Bone marrow (tissue), 2 donors: ENCODE data around the gene ROPN1L.
"Not testable (repeated sequence)": the region's sequence is repeated elsewhere in the genome, so short reads cannot be mapped to it uniquely, and the experiment has no call there.

Experiments
- DNase-seq, 2 donors: peaks; one replicate each; lab custom pipeline; 2025; lab: John Stamatoyannopoulos, UW

The ROPN1L gene

GRCh38 chr5:10441083-10441991, at the start of gene ROPN1L:
TSS of gene ROPN1L (plus strand) at chr5:10441879. CDS start at chr5:10442168, 289 bp downstream.
- peak; percentile 60 to 73 for DNase-seq

- DNase-seq = not testable (repeated sequence)
Observed at GRCh38 chr5:10392567-10393328, 48.9 kb upstream of the ROPN1L start.

DNA sequence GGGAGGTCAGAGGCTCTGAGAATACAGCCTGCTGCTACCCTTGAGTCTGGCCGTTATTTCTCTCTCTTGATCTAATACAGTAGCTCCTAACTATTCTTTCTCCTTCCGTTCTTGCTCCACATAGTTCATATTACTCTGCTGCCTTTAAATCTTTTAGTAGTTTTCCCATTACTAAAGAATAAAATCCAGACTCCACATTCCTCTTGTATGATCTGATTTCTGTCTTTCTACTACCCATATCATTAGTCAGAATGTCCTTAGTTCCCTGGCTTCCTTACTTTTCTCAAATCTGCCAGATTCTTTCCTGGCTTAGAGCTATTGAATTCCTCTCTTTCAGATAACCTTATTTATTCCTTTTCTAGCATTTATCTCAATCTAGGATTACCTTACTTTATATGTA, 48.2 kb upstream of the ROPN1L start:
- no peak for DNase-seq

DNA sequence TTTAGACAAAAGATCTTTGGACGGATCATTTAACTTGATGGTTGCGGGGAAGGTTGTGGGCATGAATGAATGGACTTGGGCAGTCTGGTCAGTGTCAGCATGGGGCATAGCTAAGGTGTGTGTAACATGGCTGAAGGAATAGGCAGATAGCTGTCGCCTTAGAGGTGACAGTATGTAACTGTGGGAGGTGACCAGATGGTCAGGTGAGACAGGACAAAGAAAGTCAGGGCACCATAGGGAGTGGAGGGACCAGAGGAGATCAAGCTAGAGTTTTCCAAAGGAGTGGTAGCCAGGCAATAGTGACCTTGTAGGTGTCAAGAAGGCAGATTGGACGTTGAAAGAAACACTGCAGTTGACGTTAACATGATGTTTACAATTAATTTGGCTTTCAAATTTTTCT, 45.1 kb upstream of the ROPN1L start:
- no peak for DNase-seq

DNA sequence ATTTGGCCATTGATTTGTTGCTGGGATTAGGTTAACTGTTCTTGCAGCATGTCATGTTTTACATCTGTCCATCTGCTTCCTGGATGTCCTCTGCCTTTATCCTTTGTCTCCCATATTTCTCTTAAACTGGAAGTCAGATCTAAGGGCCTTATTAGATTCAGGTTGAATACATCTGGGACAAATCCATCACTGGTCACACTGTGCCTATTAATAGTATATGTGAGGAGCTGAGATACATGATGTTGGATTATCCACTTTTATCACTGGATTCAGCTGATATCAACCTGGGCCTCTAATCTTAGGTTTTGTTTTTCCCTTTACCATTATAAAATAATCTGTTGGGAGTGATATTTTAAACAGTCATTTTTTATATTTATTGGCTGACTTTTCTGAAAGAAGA, 41.8 kb upstream of the ROPN1L start:
- no peak for DNase-seq

- DNase-seq = no peak
Observed at GRCh38 chr5:10400411-10400810, 41.3 kb upstream of the ROPN1L start.

- no peak for DNase-seq
Observed at GRCh38 chr5:10400831-10401230, 40.8 kb upstream of the ROPN1L start.

DNA sequence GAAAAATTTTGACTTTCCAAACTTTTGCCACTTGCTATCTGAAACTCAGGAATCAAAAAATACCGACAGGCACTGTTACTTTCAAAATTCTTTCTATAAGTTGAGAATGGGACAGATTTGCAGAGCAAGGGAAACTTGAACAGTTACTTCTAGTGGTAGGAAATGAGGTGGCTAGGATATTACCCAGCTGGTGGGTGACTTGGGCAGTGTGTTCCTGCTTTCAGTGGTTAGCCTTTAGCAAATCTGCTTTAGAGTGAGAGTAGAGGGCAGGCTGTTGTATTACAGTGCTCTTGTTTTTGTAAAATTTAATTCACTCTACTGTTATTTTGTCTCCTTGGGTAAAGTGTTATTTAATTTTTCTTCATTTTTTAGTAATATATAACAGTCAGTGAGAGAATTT, 40.2 kb upstream of the ROPN1L start:
- no peak for DNase-seq

DNA sequence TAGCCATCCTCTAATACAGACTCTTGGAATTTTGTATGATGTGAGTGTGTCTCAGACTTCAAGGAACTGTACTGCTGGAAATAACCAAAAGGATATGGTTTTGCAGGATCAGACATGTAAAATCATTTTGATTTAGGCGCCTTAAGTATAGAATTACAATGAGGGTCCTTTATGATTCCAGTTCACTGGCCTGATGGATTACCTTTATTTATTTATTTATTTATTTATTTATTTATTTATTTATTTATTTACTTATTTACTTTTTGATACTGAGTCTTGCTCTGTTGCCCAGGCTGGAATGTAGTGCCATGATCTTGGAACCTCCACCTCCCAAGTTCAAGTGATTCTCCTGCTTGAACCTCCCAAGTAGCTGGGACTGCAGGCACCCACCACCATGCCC, 37.9 kb upstream of the ROPN1L start:
- no peak for DNase-seq

- DNase-seq = no peak
Observed at GRCh38 chr5:10406651-10407050, 35.0 kb upstream of the ROPN1L start.

- no peak for DNase-seq
Observed at GRCh38 chr5:10409504-10409903, 32.2 kb upstream of the ROPN1L start.

DNA sequence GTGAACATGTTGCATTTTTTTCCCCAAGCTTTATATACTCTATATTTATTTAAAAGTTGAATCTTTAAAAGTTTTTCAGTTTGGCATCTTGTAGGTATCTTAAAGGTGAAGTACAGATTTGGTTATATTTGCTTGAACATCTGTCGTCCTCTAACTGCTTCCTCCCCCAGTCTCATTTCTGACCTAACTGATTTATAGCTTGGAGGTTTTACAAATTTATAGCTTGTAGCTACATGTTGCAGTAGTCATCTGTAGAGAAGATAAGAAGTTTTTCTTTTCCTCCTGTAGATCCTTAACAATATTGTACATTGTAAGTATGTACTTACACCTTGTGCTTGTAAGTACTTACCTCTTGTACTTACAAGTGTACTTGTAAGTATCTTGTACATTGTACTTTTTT, 31.0 kb upstream of the ROPN1L start:
- DNase-seq = no peak

- no peak for DNase-seq
Observed at GRCh38 chr5:10411336-10411735, 30.3 kb upstream of the ROPN1L start.

DNA sequence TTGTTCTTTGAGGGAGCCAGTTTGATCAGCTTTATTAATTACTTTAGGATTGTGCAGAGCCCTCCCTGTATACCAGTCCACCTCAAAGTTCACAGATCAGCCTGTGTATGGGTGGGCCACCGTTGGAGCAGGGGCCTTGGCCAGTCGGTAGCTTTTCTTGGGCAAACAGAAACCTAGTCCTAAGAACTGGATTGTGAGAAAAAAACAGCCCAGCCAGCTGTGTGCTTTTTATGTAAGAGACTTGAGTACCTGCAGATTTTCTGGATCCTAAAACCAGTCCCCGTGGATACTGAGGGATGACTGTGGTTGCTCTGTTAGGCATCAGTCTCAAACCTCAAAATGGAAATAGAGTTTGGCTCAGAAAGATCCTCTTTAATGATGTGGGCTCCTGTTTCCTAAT, 24.8 kb upstream of the ROPN1L start:
- DNase-seq = no peak

- DNase-seq = no peak
Observed at GRCh38 chr5:10418654-10419345, 22.9 kb upstream of the ROPN1L start.

GRCh38 chr5:10420468-10420867, 21.2 kb upstream of the ROPN1L start:
- DNase-seq = no peak

DNA sequence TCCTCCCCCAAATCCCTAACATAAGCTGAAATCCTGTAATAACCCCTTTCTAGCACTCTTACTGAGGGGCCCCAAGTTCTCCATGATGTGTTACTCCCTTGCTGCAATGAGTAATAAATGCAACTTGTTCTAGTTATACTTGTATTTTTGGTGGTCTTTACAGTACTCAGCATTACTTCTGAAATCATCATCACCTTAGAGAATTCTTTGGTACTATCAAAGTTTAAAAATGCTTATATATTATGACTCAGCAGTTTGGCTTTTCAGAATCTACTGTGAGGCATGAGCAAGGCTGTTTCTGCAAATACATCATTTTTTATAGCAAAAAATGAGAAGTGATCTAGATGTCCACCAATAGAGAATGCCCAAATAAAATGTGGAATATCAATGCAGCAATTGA, 20.7 kb upstream of the ROPN1L start:
- DNase-seq = peak in 1 of 2 donors; percentile 13

- DNase-seq = peak in 1 of 2 donors; percentile 83
Observed at GRCh38 chr5:10421896-10422691, 19.6 kb upstream of the ROPN1L start.

GRCh38 chr5:10423022-10423421, 18.7 kb upstream of the ROPN1L start:
- DNase-seq = peak in 1 of 2 donors; percentile 13

GRCh38 chr5:10424124-10424731, 17.5 kb upstream of the ROPN1L start:
- peak in 1 of 2 donors; percentile 64 for DNase-seq

DNA sequence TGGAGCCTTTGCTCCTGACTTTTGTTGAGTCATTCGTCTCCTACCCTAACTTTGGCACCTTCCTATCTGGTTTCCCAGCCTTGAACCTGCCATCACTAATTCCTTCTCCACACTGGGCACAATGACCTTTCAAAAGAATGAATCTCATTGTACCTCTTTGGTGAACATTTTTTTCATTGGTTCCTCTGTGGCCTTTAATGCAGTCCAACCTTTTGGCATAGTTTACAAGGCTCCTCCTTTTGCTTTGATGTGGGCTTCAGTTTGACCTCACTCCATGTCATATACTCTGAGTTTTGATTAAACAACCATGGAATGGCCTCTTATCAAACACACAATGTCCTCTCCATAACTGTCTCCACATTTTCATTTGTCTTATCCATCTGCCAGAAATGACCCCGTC, 14.5 kb upstream of the ROPN1L start:
- DNase-seq = no peak
